ENCODE results near the gene ZNF584. TPM values are rescaled to one million over a fixed set of nuclear protein-coding genes. Genes with fewer than 3 reads are reported as not detected.
"Not testable (repeated sequence)": the region's sequence is repeated elsewhere in the genome, so short reads cannot be mapped to it uniquely, and the experiment has no call there.

Gene ZNF584
- total RNA-seq, 1 donor from 2014 or later, result 17.4 TPM

GRCh38 chr19:58394821-58395219 lies 13.6 kb upstream of the ZNF584 start:
- Mint-ChIP-seq H3K27ac (no peak overlapping the region), H3K36me3 (ENCODE audit: low read depth) (peaks cover 45% of the 10 kb centered on the region), H3K4me1 (peaks cover 14% of the 10 kb centered on the region), H3K27me3 (peaks cover 5% of the 10 kb centered on the region), H3K9me3 (no peaks in the 10 kb centered on the region), H3K4me3 (no peak overlapping the region)
- no peak for DNase-seq
- intact Hi-C loops (cut with micrococcal nuclease), result no loop called here

- Mint-ChIP-seq H3K27ac (no peak within 1 kb of the TSS), H3K4me3 (no peak within 1 kb of the TSS), H3K9me3 (no peaks in the 10 kb centered on the region), H3K36me3 (ENCODE audit: low read depth) (peaks cover 43% of the 10 kb centered on the region), H3K4me1 (peaks cover 13% of the 10 kb centered on the region), H3K27me3 (peaks cover 5% of the 10 kb centered on the region)
- DNase-seq, result no peak
- intact Hi-C loops (cut with micrococcal nuclease), result no loop called here
Measured at GRCh38 chr19:58395220-58395978, 13.1 kb upstream of the ZNF584 start, which contains the start of gene RNF225. Gene RNF225 (plus strand): TSS chr19:58395656. CDS start chr19:58396090, 434 bp downstream.

- H3K4me3 Mint-ChIP-seq, result no peak overlapping the region
- peaks cover 37% of the 10 kb centered on the region for H3K36me3 Mint-ChIP-seq (ENCODE audit: low read depth)
- peaks cover 5% of the 10 kb centered on the region for H3K27me3 Mint-ChIP-seq
- H3K27ac Mint-ChIP-seq, result no peak overlapping the region
- intact Hi-C loops (cut with micrococcal nuclease), result no loop called here
- DNase-seq, result no peak
- no peaks in the 10 kb centered on the region for H3K9me3 Mint-ChIP-seq
- peaks cover 12% of the 10 kb centered on the region for H3K4me1 Mint-ChIP-seq
Measured at GRCh38 chr19:58395979-58396627, 12.3 kb upstream of the ZNF584 start.

GRCh38 chr19:58396691-58397532 lies 11.5 kb upstream of the ZNF584 start:
- H3K36me3 Mint-ChIP-seq (ENCODE audit: low read depth), result peaks cover 35% of the 10 kb centered on the region
- no peak overlapping the region for H3K4me3 Mint-ChIP-seq
- no peaks in the 10 kb centered on the region for H3K9me3 Mint-ChIP-seq
- no peak for DNase-seq
- H3K27me3 Mint-ChIP-seq, result peaks cover 7% of the 10 kb centered on the region
- no peak overlapping the region for H3K27ac Mint-ChIP-seq
- intact Hi-C loops (cut with micrococcal nuclease), result no loop called here
- peaks cover 14% of the 10 kb centered on the region for H3K4me1 Mint-ChIP-seq

GRCh38 chr19:58397533-58398037 lies 10.9 kb upstream of the ZNF584 start:
- Mint-ChIP-seq H3K27me3 (peaks cover 7% of the 10 kb centered on the region), H3K4me1 (peaks cover 14% of the 10 kb centered on the region), H3K27ac (no peak overlapping the region), H3K9me3 (no peaks in the 10 kb centered on the region), H3K36me3 (ENCODE audit: low read depth) (peaks cover 31% of the 10 kb centered on the region), H3K4me3 (no peak overlapping the region)
- intact Hi-C loops (cut with micrococcal nuclease), result no loop called here
- no peak for DNase-seq

GRCh38 chr19:58398087-58398486 lies 10.4 kb upstream of the ZNF584 start:
- intact Hi-C loops (cut with micrococcal nuclease), result no loop called here
- DNase-seq, result no peak
- Mint-ChIP-seq H3K9me3 (no peaks in the 10 kb centered on the region), H3K27ac (no peak overlapping the region), H3K36me3 (ENCODE audit: low read depth) (peaks cover 26% of the 10 kb centered on the region), H3K4me3 (no peak overlapping the region), H3K27me3 (peaks cover 7% of the 10 kb centered on the region), H3K4me1 (peaks cover 15% of the 10 kb centered on the region)

- Mint-ChIP-seq H3K4me3 (no peak overlapping the region), H3K27ac (no peak overlapping the region), H3K36me3 (ENCODE audit: low read depth) (peaks cover 23% of the 10 kb centered on the region), H3K4me1 (peaks cover 17% of the 10 kb centered on the region), H3K9me3 (no peaks in the 10 kb centered on the region), H3K27me3 (peaks cover 7% of the 10 kb centered on the region)
- intact Hi-C loops (cut with micrococcal nuclease), result no loop called here
- no peak for DNase-seq
Measured at GRCh38 chr19:58398545-58398944, 9.9 kb upstream of the ZNF584 start.

GRCh38 chr19:58399903-58400302 lies 8.5 kb upstream of the ZNF584 start:
- Mint-ChIP-seq H3K36me3 (ENCODE audit: low read depth) (peaks cover 11% of the 10 kb centered on the region), H3K27ac (no peak overlapping the region), H3K9me3 (no peaks in the 10 kb centered on the region), H3K27me3 (peaks cover 7% of the 10 kb centered on the region), H3K4me3 (peak overlapping the region; percentile 91), H3K4me1 (peaks cover 14% of the 10 kb centered on the region)
- intact Hi-C loops (cut with micrococcal nuclease), result loop anchor here (2.0 kb wide), 1 partner anchor 119 kb away; the partner anchor contains the start of gene ZBTB45
- no peak for DNase-seq

GRCh38 chr19:58400316-58400915 lies 8.0 kb upstream of the ZNF584 start:
- Mint-ChIP-seq H3K27ac (no peak overlapping the region), H3K9me3 (no peaks in the 10 kb centered on the region), H3K4me3 (peak overlapping the region; percentile 91), H3K27me3 (peaks cover 7% of the 10 kb centered on the region), H3K36me3 (ENCODE audit: low read depth) (peaks cover 8% of the 10 kb centered on the region), H3K4me1 (peaks cover 13% of the 10 kb centered on the region)
- DNase-seq, result peak; percentile 64
- intact Hi-C loops (cut with micrococcal nuclease), result loop anchor here (2.0 kb wide), 1 partner anchor 118 kb away; the partner anchor contains the start of gene ZBTB45

- H3K36me3 Mint-ChIP-seq (ENCODE audit: low read depth), result peaks cover 3% of the 10 kb centered on the region
- H3K27me3 Mint-ChIP-seq, result peaks cover 7% of the 10 kb centered on the region
- peaks cover 10% of the 10 kb centered on the region for H3K4me1 Mint-ChIP-seq
- peak; percentile 100 for DNase-seq
- no peaks in the 10 kb centered on the region for H3K9me3 Mint-ChIP-seq
- H3K4me3 Mint-ChIP-seq, result peak overlapping the region; percentile 91
- peak overlapping the region; percentile 90 for H3K27ac Mint-ChIP-seq
- intact Hi-C loops (cut with micrococcal nuclease), result loop anchor here (1.0 to 2.0 kb wide), 6 partner anchors 14 to 118 kb away; partner anchors contain the start of genes RPS5, ZBTB45, ZNF446 and ZNF497
Measured at GRCh38 chr19:58400916-58401839, 7.3 kb upstream of the ZNF584 start.

- intact Hi-C loops (cut with micrococcal nuclease), result loop anchor here (1.0 to 2.0 kb wide), 6 partner anchors 15 to 117 kb away; partner anchors contain the start of genes RPS5, ZBTB45, ZNF446 and ZNF497
- Mint-ChIP-seq H3K27me3 (peaks cover 7% of the 10 kb centered on the region), H3K9me3 (no peaks in the 10 kb centered on the region), H3K4me1 (peaks cover 15% of the 10 kb centered on the region), H3K4me3 (peak overlapping the region; percentile 91), H3K27ac (no peak overlapping the region), H3K36me3 (ENCODE audit: low read depth) (peaks cover 4% of the 10 kb centered on the region)
- peak; percentile 72 for DNase-seq
Measured at GRCh38 chr19:58401840-58402421, 6.5 kb upstream of the ZNF584 start.

- intact Hi-C loops (cut with micrococcal nuclease); H3K27ac Mint-ChIP-seq; H3K4me3 Mint-ChIP-seq; H3K9me3 Mint-ChIP-seq; DNase-seq; H3K27me3 Mint-ChIP-seq; H3K36me3 Mint-ChIP-seq (ENCODE audit: low read depth): not testable (repeated sequence)
- H3K4me1 Mint-ChIP-seq, result peaks cover 28% of the 10 kb centered on the region
Measured at GRCh38 chr19:58403920-58404478, 4.5 kb upstream of the ZNF584 start.

Measured in activated CD4-positive, alpha-beta T cell treated with anti-CD3 and anti-CD28 coated beads, Interleukin-2, amount 10 ng/mL, durations not matched to agents 24 days and 14 days (primary cell).